Fibroblast of lung (primary cell): Measurements from ENCODE around the gene HTR2C. TPM values are rescaled to one million over a fixed set of nuclear protein-coding genes. Genes with fewer than 3 reads are reported as not detected.

Experiments
- DNase-seq, 2 donors: peaks; one replicate each; pipeline versions ENCODE4 v3.0.0 to v3.0.0-alpha.2; 2010; ENCODE audit warnings: low read depth in 2 of 2
- H2AFZ ChIP-seq: 2 replicates; pipeline ENCODE4 v1.5.1; 2012; ENCODE audit warnings: low read length, control low read depth, inconsistent platforms
- H3K27ac ChIP-seq: 2 replicates; pipeline ENCODE4 v1.5.1; 2011; ENCODE audit warnings: low read length, control low read depth; ENCODE audit not compliant: insufficient read depth
- H3K27me3 ChIP-seq: 2 replicates; pipeline ENCODE4 v1.5.1; 2011; ENCODE audit warnings: mild to moderate bottlenecking, low read length; ENCODE audit not compliant: control insufficient read depth, insufficient read depth
- H3K36me3 ChIP-seq: 2 replicates; pipeline ENCODE4 v1.5.1; 2011; ENCODE audit warnings: low read length; ENCODE audit not compliant: control insufficient read depth, insufficient read depth
- H3K4me1 ChIP-seq: 2 replicates; pipeline ENCODE4 v1.5.1; 2011; ENCODE audit warnings: low read length; ENCODE audit not compliant: control insufficient read depth, insufficient read depth; ENCODE audit errors: extremely low read depth
- H3K4me2 ChIP-seq: 2 replicates; pipeline ENCODE4 v1.5.1; 2011; ENCODE audit warnings: low read length, control low read depth; ENCODE audit not compliant: insufficient read depth; ENCODE audit errors: extremely low read depth
- H3K4me3 ChIP-seq, 4 experiments: fragments of 200-600 bp in 1 of 4; sonication (generic) in 1 of 4; replicated peaks in 1 of 4; 2 replicates each; pipeline ENCODE4 v1.5.1; 2011 to 2016; ENCODE audit warnings: low read length in 4 of 4, low read depth in 3 of 4, mild to moderate bottlenecking in 3 of 4, control low read depth in 2 of 4, inconsistent platforms in 1 of 4, mixed read lengths in 1 of 4; ENCODE audit not compliant: insufficient read depth in 1 of 4; ENCODE audit errors: control extremely low read depth in 1 of 4
- H3K79me2 ChIP-seq: 2 replicates; pipeline ENCODE4 v1.5.1; 2012; ENCODE audit warnings: mild to moderate bottlenecking, low read length, inconsistent platforms; ENCODE audit not compliant: control insufficient read depth, insufficient read depth
- H3K9ac ChIP-seq: 2 replicates; pipeline ENCODE4 v1.5.1; 2011; ENCODE audit warnings: mild to moderate bottlenecking, low read length, control low read depth; ENCODE audit not compliant: insufficient read depth
- H3K9me3 ChIP-seq: 2 replicates; pipeline ENCODE4 v1.5.1; 2012; ENCODE audit warnings: low read depth, low read length; ENCODE audit not compliant: control insufficient read depth, insufficient read depth
- H4K20me1 ChIP-seq: 2 replicates; pipeline ENCODE4 v1.5.1; 2011; ENCODE audit warnings: low read length; ENCODE audit not compliant: control insufficient read depth, insufficient read depth; ENCODE audit errors: extremely low read depth
- CTCF ChIP-seq, 2 donors: IDR thresholded peaks in 1 of 2; conservative IDR thresholded peaks in 1 of 2; 1 replicate in 1 of 2; 2 replicates in 1 of 2; pipeline ENCODE4 v1.5.1; 2011 to 2012; ENCODE audit warnings: low read length in 2 of 2, control low read depth in 1 of 2, inconsistent platforms in 1 of 2, low read depth in 1 of 2, mild to moderate bottlenecking in 1 of 2
- EZH2 ChIP-seq: IDR thresholded peaks from 2 replicates; pipeline ENCODE4 v1.5.1; 2012; ENCODE audit warnings: low read length, control low read depth, mild to moderate bottlenecking; ENCODE audit errors: missing control alignments
- polyA plus RNA-seq, 2 donors: library from polyadenylated mRNA; depleted of rRNA in 1 of 2; stranded (reverse) in 1 of 2; unstranded in 1 of 2; fragments of >200 nt; gene quantifications; 2 replicates each; pipeline ENCODE4 v1.2.1, GENCODE V29; 2011 to 2012; ENCODE audit warnings: missing spikeins in 1 of 2
- total RNA-seq: library from RNA; depleted of rRNA; stranded (reverse); fragments of >200 nt; gene quantifications from 2 replicates; pipeline ENCODE4 v1.2.1, GENCODE V29; 2014

Gene HTR2C
- total and polyA plus RNA-seq, 2 donors (not counting 1 experiment from before 2014, with no cell fraction given) = not detected

GRCh38 chrX:114889481-114889880, 305.6 kb downstream of the HTR2C start:
- no peaks in the 10 kb centered on the region for H3K79me2 ChIP-seq
- no peaks in the 10 kb centered on the region for H3K9me3 ChIP-seq
- no peak overlapping the region for H2AFZ ChIP-seq
- no peak overlapping the region for H3K9ac ChIP-seq
- H4K20me1 ChIP-seq = no peaks in the 10 kb centered on the region
- no peaks in the 10 kb centered on the region for H3K36me3 ChIP-seq
- H3K27ac ChIP-seq = no peak overlapping the region
- no peak for TF ChIP-seq EZH2
- no peak for TF ChIP-seq CTCF (conservative IDR thresholded peaks at IDR 0.05 in 1 of 2, IDR thresholded peaks at IDR 0.05 in 1 of 2; ENCODE audit: low read depth in 1 of 2, low read length in 2 of 2)
- no peak overlapping the region for H3K4me2 ChIP-seq
- no peak for DNase-seq
- no peaks in the 10 kb centered on the region for H3K27me3 ChIP-seq
- no peak overlapping the region for H3K4me3 ChIP-seq
- H3K4me1 ChIP-seq = no peaks in the 10 kb centered on the region

GRCh38 chrX:114903618-114904017, 319.7 kb downstream of the HTR2C start:
- Histone ChIP-seq H3K27me3 (no peaks in the 10 kb centered on the region), H3K4me2 (no peak overlapping the region), H3K4me1 (no peaks in the 10 kb centered on the region), H3K27ac (no peak overlapping the region), H3K79me2 (no peaks in the 10 kb centered on the region), H3K4me3 (no peak overlapping the region), H3K9ac (no peak overlapping the region), H3K9me3 (no peaks in the 10 kb centered on the region), H3K36me3 (no peaks in the 10 kb centered on the region), H4K20me1 (no peaks in the 10 kb centered on the region), H2AFZ (no peak overlapping the region)
- no peak for TF ChIP-seq EZH2
- no peak for TF ChIP-seq CTCF (conservative IDR thresholded peaks at IDR 0.05 in 1 of 2, IDR thresholded peaks at IDR 0.05 in 1 of 2; ENCODE audit: low read depth in 1 of 2, low read length in 2 of 2)
- no peak for DNase-seq

- Histone ChIP-seq H3K9me3 (no peaks in the 10 kb centered on the region), H3K4me1 (no peaks in the 10 kb centered on the region), H4K20me1 (no peaks in the 10 kb centered on the region)
Observed at GRCh38 chrX:114905251-114905650, 321.4 kb downstream of the HTR2C start.

More at GRCh38 chrX:114905251-114905650, 321.4 kb downstream of the HTR2C start:
- H3K4me3 ChIP-seq = no peak overlapping the region
- no peaks in the 10 kb centered on the region for H3K27me3 ChIP-seq
- H2AFZ ChIP-seq = no peak overlapping the region
- no peaks in the 10 kb centered on the region for H3K79me2 ChIP-seq
- no peak overlapping the region for H3K4me2 ChIP-seq
- no peak overlapping the region for H3K9ac ChIP-seq
- no peak for DNase-seq
- TF ChIP-seq EZH2 (no peak), CTCF (conservative IDR thresholded peaks at IDR 0.05 in 1 of 2, IDR thresholded peaks at IDR 0.05 in 1 of 2; ENCODE audit: low read depth in 1 of 2, low read length in 2 of 2) (no peak)
- H3K27ac ChIP-seq = no peak overlapping the region
- H3K36me3 ChIP-seq = no peaks in the 10 kb centered on the region
